ENCODE measurements around the gene MORN3. TPM values are rescaled to one million over a fixed set of nuclear protein-coding genes. Genes with fewer than 3 reads are reported as not detected.
"Not testable (repeated sequence)": the region's sequence is repeated elsewhere in the genome, so short reads cannot be mapped to it uniquely, and the experiment has no call there.

MORN3 gene
- total and polyA plus RNA-seq, 7 donors, result 0.90 to 1.2 TPM; not detected in 5

DNA sequence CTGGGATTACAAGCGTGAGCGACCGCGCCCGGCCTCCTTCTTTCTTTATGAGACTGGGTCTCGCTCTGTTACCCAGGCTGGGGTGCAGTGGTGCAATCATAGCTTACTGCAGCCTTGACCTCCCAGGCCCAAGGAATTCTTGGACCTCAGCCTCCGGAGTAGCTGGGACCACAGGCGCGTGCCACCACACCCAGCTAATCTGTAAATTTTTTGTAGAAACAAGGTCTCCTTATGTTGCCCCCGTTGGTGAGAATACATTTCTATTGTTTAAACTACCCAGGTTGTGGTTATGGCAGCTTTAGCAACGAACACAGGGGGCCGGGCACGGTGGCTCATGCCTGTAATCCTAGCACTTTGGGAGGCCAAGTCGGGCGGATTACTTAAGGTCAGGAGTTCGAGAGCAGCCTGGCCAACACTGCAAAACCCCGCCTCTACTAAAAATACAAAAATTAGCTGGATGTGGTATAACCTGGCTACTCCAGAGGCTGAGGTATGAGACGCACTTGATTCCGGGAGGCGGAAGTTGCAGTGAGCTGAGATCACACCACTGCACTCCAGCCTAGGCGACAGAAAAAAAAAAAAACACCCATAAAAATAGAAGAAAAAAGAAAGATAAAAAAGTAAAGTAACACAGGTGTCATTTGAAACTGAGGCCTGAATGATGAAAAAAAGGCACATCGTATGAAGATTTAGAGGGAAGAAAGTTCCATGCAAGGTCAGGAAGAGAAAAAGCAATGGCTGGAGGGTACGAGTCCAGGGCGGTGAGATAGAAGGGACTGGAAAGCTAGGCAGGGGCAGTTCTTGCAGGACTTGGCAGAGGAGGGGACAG is 42.1 kb upstream of the MORN3 start:
- intact Hi-C loops (cut with DNase I), result loop anchor here (5.0 kb wide), 2 partner anchors 41 to 56 kb away; no protein-coding TSS in a partner anchor
- Histone ChIP-seq H3K4me3 (peak overlapping the region; percentile 73 to 98 (median 78)), H3K9me3 (no peaks in the 10 kb centered on the region), H3K27me3 (no peaks in the 10 kb centered on the region), H3K27ac (peak overlapping the region; percentile 82 to 91 (median 89)), H3K4me1 (peaks cover 0 to 25% (median 20%) of the 10 kb centered on the region in 4 donors), H3K36me3 (no peaks in the 10 kb centered on the region)
- 41 to 55% methylated on average over 24 of the region's 24 CpGs for WGBS, 2 donors
- TF ChIP-seq, protein P1, sequence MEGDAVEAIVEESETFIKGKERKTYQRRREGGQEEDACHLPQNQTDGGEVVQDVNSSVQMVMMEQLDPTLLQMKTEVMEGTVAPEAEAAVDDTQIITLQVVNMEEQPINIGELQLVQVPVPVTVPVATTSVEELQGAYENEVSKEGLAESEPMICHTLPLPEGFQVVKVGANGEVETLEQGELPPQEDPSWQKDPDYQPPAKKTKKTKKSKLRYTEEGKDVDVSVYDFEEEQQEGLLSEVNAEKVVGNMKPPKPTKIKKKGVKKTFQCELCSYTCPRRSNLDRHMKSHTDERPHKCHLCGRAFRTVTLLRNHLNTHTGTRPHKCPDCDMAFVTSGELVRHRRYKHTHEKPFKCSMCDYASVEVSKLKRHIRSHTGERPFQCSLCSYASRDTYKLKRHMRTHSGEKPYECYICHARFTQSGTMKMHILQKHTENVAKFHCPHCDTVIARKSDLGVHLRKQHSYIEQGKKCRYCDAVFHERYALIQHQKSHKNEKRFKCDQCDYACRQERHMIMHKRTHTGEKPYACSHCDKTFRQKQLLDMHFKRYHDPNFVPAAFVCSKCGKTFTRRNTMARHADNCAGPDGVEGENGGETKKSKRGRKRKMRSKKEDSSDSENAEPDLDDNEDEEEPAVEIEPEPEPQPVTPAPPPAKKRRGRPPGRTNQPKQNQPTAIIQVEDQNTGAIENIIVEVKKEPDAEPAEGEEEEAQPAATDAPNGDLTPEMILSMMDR (IDR thresholded peaks at IDR 0.05), result no peak
- TF ChIP-seq EP300 (IDR thresholded peaks at IDR 0.05), result no peak
- no peak for TF ChIP-seq POLR2A (IDR thresholded peaks at IDR 0.05)
- TF ChIP-seq POLR2AphosphoS5 (IDR thresholded peaks at IDR 0.05), result no peak
- no peak for DNase-seq

DNA sequence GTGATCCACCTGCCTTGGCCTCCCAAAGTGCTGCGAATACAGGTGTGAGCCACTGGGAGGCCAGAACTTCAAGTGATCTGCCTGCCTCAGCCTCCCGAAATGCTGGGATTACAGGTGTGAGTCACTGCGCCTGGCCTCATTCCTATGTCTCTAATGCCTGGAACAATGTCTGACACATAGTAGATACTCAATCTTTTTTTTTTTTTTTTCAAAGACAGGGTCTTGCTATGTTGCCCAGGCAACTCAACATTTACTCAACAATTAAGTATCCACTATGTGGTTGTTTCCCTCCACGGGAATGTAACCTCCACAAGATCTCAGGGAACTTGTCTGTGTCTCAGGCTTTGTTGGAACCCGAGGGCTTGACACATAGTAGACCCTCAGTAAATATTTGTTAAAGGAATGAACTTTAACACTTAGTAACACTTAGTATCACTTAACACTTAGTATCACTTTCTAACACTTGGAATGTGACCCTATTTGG is 40.1 kb upstream of the MORN3 start:
- H3K27ac ChIP-seq, result peak overlapping the region in 1 of 4 donors; percentile 90
- H3K4me1 ChIP-seq, result peaks cover 0 to 25% (median 20%) of the 10 kb centered on the region in 4 donors
- no peaks in the 10 kb centered on the region for H3K36me3 ChIP-seq
- WGBS, 2 donors, result 65 to 79% methylated on average over 5 of the region's 5 CpGs
- no peak overlapping the region for H3K4me3 ChIP-seq
- no peaks in the 10 kb centered on the region for H3K27me3 ChIP-seq
- intact Hi-C loops (cut with DNase I), result no loop called here
- no peak for DNase-seq
- H3K9me3 ChIP-seq, result no peaks in the 10 kb centered on the region
- no peak for TF ChIP-seq EP300 (IDR thresholded peaks at IDR 0.05)
- TF ChIP-seq POLR2A (IDR thresholded peaks at IDR 0.05), result no peak
- no peak for TF ChIP-seq POLR2AphosphoS5 (IDR thresholded peaks at IDR 0.05)
- TF ChIP-seq, protein P1 (IDR thresholded peaks at IDR 0.05), result no peak

DNA sequence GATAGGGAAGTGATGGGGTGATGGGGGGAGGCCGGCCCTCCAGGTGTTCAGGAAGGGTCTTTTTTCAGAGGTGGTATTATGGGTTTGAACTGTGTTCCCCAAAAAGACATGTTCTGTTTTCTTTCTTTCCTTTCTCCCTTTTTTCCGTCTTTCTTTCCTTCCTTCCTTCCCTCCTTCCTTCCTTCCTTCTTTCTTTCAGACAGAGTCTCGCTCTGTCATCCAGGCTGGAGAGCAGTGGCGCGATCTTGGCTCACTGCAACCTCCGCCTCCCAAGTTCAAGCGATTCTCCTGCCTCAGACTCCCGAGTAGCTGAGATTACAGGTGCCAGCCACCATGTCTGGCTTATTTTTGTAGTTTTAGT is 39.6 kb upstream of the MORN3 start:
- H3K4me3 ChIP-seq; intact Hi-C loops (cut with DNase I); H3K36me3 ChIP-seq; H3K27me3 ChIP-seq; DNase-seq; H3K9me3 ChIP-seq: not testable (repeated sequence)
- Histone ChIP-seq H3K27ac (peak overlapping the region in 1 of 4 donors; percentile 90), H3K4me1 (peaks cover 0 to 22% (median 19%) of the 10 kb centered on the region in 4 donors)
- 81 to 90% methylated on average over 8 of the region's 8 CpGs for WGBS, 2 donors

DNA sequence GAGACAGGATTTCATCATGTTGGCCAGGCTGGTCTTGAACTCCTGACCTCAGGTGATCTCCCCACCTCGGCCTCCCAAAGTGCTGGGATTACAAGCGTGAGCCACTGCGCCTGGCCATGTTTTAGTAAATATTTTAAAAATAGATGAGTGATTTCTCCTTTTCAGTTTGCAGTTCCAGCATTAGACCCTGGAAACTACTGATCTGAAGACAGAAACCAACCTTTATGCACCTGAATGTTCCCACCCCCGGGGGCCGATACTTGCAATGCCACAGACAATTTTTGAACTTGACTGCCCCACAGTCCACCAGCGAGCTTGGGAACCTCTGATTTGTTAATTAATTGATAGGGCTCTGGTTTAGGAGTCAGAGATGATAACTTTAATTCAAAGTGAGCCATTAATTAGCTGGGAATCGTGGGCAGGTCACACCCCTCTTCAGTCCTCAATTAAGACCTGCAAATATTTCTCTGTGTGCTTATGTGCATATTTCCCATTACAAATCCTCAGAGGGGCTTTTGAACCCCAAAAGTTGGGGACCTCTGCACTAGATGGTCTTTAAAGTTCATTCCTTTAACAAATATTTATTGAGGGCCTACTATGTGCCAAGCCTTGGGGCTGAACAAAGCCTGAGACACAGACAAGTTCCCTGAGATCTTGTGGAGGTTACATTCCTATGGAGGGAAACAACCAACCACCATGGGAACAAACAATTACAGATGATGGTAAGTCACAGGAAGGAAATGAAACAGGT is 39.0 kb upstream of the MORN3 start:
- intact Hi-C loops (cut with DNase I), result no loop called here
- no peak overlapping the region for H3K4me3 ChIP-seq
- H3K27ac ChIP-seq, result peak overlapping the region in 1 of 4 donors; percentile 90

More for the DNA sequence above, 39.0 kb upstream of the MORN3 start:
- Histone ChIP-seq H3K27me3 (no peaks in the 10 kb centered on the region), H3K36me3 (no peaks in the 10 kb centered on the region), H3K9me3 (no peaks in the 10 kb centered on the region), H3K4me1 (peaks cover 0 to 17% (median 14%) of the 10 kb centered on the region in 4 donors)
- no peak for DNase-seq
- 67 to 73% methylated on average over 7 of the region's 7 CpGs for WGBS, 2 donors
- no peak for TF ChIP-seq POLR2AphosphoS5 (IDR thresholded peaks at IDR 0.05)
- TF ChIP-seq, protein P1 (IDR thresholded peaks at IDR 0.05), result no peak
- TF ChIP-seq POLR2A (IDR thresholded peaks at IDR 0.05), result no peak
- no peak for TF ChIP-seq EP300 (IDR thresholded peaks at IDR 0.05)
